ENCODE data around the gene NAGA.

DNA sequence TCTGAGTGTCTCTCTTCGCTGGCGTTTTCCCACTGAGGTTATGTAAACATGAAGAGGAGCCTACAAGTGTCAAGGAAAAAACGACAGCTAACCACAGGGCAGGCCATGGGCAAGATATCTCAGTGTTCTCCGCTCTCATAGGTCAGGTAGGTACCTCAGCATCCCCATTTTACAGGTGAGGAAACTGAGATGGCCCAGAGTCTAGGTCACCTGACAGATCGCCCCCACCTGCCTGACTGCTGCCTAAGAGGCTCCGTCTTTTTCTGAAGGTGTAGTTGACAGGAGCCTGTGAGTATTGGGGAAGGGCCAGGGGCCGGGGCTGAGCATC, 20.8 kb upstream of the NAGA start:
- TF ChIP-seq, protein P1, sequence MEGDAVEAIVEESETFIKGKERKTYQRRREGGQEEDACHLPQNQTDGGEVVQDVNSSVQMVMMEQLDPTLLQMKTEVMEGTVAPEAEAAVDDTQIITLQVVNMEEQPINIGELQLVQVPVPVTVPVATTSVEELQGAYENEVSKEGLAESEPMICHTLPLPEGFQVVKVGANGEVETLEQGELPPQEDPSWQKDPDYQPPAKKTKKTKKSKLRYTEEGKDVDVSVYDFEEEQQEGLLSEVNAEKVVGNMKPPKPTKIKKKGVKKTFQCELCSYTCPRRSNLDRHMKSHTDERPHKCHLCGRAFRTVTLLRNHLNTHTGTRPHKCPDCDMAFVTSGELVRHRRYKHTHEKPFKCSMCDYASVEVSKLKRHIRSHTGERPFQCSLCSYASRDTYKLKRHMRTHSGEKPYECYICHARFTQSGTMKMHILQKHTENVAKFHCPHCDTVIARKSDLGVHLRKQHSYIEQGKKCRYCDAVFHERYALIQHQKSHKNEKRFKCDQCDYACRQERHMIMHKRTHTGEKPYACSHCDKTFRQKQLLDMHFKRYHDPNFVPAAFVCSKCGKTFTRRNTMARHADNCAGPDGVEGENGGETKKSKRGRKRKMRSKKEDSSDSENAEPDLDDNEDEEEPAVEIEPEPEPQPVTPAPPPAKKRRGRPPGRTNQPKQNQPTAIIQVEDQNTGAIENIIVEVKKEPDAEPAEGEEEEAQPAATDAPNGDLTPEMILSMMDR (IDR thresholded peaks at IDR 0.05), result no peak
- no peak for TF ChIP-seq POLR2A (IDR thresholded peaks at IDR 0.05)

Data from body of pancreas (tissue), 4 donors.